HCT116 (cell line): ENCODE results near the gene TBXAS1. TPM values are rescaled to one million over a fixed set of nuclear protein-coding genes. Genes with fewer than 3 reads are reported as not detected.

Experiments
- ATAC-seq: fragments of 200-7000 bp; cut with Tn5 transposase; 2 replicates; pipeline ENCODE4 v1.9.1; 2020; ENCODE audit warnings: mild to moderate bottlenecking, moderate library complexity
- BruUV-seq: library from RNA; stranded (reverse); fragments of 400-500 nt; replicated peaks from 2 replicates; lab custom pipeline; 2021; lab: Mats Ljungman, UMichigan
- CTCF ChIA-PET: fragments of 300-600 bp; sonication (Branson Sonifier 250); formaldehyde crosslinking; loops from one replicate; lab custom pipeline; 2021; ENCODE audit warnings: antibody characterized with exemption; lab: Charles Lee
- POLR2A ChIA-PET: fragments of 300-600, 350-600 bp; sonication (Branson Sonifier 250); formaldehyde crosslinking; loops from one replicate; lab custom pipeline; 2021; ENCODE audit warnings: antibody characterized with exemption; lab: Charles Lee
- RAD21 ChIA-PET, 2 experiments: fragments of 300-600 bp; sonication (Branson Sonifier 250); formaldehyde crosslinking; loops; one replicate each; lab custom pipeline; 2023; ENCODE audit warnings: low total read pairs in 2 of 2; ENCODE audit not compliant: uncharacterized antibody in 2 of 2, unreplicated experiment in 2 of 2, low non-redundant PET in 1 of 2; lab: Charles Lee
- DNase-seq: peaks from one replicate; pipeline ENCODE4 v3.0.0-alpha.2; 2010; ENCODE audit warnings: low read depth, low spot score
- H2AFZ ChIP-seq: fragments of 200-600 bp; shearing (Covaris generic), sonication (generic); 2 replicates; pipeline ENCODE4 v1.6.1; 2017; ENCODE audit warnings: low read depth, mixed run types, mixed read lengths, antibody characterized with exemption, low read length; ENCODE audit not compliant: poor library complexity, severe bottlenecking
- H3K27ac ChIP-seq: 2 replicates; pipeline ENCODE4 v1.5.1; 2012; ENCODE audit warnings: low read depth, low read length
- H3K27me3 ChIP-seq: fragments of 200-600 bp; sonication (generic); 2 replicates; pipeline ENCODE4 v1.6.1; 2016; ENCODE audit warnings: mixed run types, low read length, mixed read lengths; ENCODE audit not compliant: insufficient read depth
- H3K36me3 ChIP-seq, 2 experiments: fragments of 200-500 bp in 1 of 2; fragments of 200-600 bp in 1 of 2; sonication (Bioruptor generic) in 1 of 2; sonication (generic) in 1 of 2; 2 replicates each; pipeline versions ENCODE4 v1.5.1 to v1.6.1; 2014 to 2016; ENCODE audit warnings: low read length in 2 of 2, inconsistent platforms in 1 of 2, mixed read lengths in 1 of 2, mixed run types in 1 of 2; ENCODE audit not compliant: insufficient read depth in 2 of 2, control insufficient read depth in 1 of 2
- H3K4me1 ChIP-seq, 2 experiments: fragments of 200-600 bp in 1 of 2; sonication (generic) in 1 of 2; 2 replicates each; pipeline versions ENCODE4 v1.5.1 to v1.6.1; 2012 to 2017; ENCODE audit warnings: low read length in 2 of 2, inconsistent platforms in 1 of 2, mild to moderate bottlenecking in 1 of 2, mixed read lengths in 1 of 2, mixed run types in 1 of 2, moderate library complexity in 1 of 2; ENCODE audit not compliant: insufficient read depth in 2 of 2, control insufficient read depth in 1 of 2
- H3K4me2 ChIP-seq: fragments of 200-600 bp; sonication (generic); 2 replicates; pipeline ENCODE4 v1.6.1; 2017; ENCODE audit warnings: mixed run types, low read length, mixed read lengths
- H3K4me3 ChIP-seq, 2 experiments: fragments of 200-600 bp in 1 of 2; sonication (generic) in 1 of 2; replicated peaks in 1 of 2; 2 replicates each; pipeline ENCODE4 v1.5.1; 2011 to 2016; ENCODE audit warnings: low read length in 2 of 2, control low read depth in 1 of 2, low read depth in 1 of 2, mild to moderate bottlenecking in 1 of 2, mixed read lengths in 1 of 2, mixed run types in 1 of 2
- H3K79me2 ChIP-seq: fragments of 200-600 bp; sonication (generic); 2 replicates; pipeline ENCODE4 v1.6.1; 2017; ENCODE audit warnings: mild to moderate bottlenecking, mixed run types, low read length, moderate library complexity, mixed read lengths; ENCODE audit not compliant: insufficient read depth
- H3K9ac ChIP-seq: fragments of 200-600 bp; sonication (generic); 2 replicates; pipeline ENCODE4 v1.6.1; 2016; ENCODE audit warnings: low read length, mixed read lengths
- H3K9me2 ChIP-seq: fragments of 200-600 bp; sonication (generic), shearing (Covaris generic); 2 replicates; pipeline ENCODE4 v1.6.1; 2017; ENCODE audit warnings: mixed run types, mild to moderate bottlenecking, moderate library complexity; ENCODE audit not compliant: insufficient read depth
- H3K9me3 ChIP-seq, 2 experiments: fragments of 200-500 bp in 1 of 2; fragments of 200-600 bp in 1 of 2; sonication (Bioruptor generic) in 1 of 2; sonication (generic) in 1 of 2; 2 replicates each; pipeline ENCODE4 v1.6.1; 2014 to 2017; ENCODE audit warnings: low read length in 2 of 2, mixed read lengths in 2 of 2, inconsistent platforms in 1 of 2, low read depth in 1 of 2, mild to moderate bottlenecking in 1 of 2, mixed run types in 1 of 2, moderate library complexity in 1 of 2; ENCODE audit not compliant: control insufficient read depth in 1 of 2, insufficient read depth in 1 of 2
- H4K20me1 ChIP-seq: fragments of 200-600 bp; sonication (generic), shearing (Covaris generic); 2 replicates; pipeline ENCODE4 v1.6.1; 2017; ENCODE audit warnings: mixed run types, mild to moderate bottlenecking, moderate library complexity; ENCODE audit not compliant: insufficient read depth
- CBX3 ChIP-seq: IDR thresholded peaks from 2 replicates; pipeline ENCODE4 v1.6.1; 2012; ENCODE audit warnings: low read depth
- FOSL1 ChIP-seq: IDR thresholded peaks from 2 replicates; pipeline ENCODE4 v1.6.1; 2012; ENCODE audit warnings: low read depth
- REST ChIP-seq: IDR thresholded peaks from 2 replicates; pipeline ENCODE4 v1.6.1; 2012; ENCODE audit warnings: low read depth
- SIN3A ChIP-seq: IDR thresholded peaks from 2 replicates; pipeline ENCODE4 v1.6.1; 2012; ENCODE audit warnings: low read depth
- SRF ChIP-seq: IDR thresholded peaks from 2 replicates; pipeline ENCODE4 v1.6.1; 2012; ENCODE audit warnings: low read depth
- ZBTB33 ChIP-seq: IDR thresholded peaks from 2 replicates; pipeline ENCODE4 v1.6.1; 2011; ENCODE audit warnings: mild to moderate bottlenecking, low read length, moderate library complexity; ENCODE audit not compliant: insufficient replicate concordance; ENCODE audit errors: extremely low read depth
- ZFX ChIP-seq: fragments of 450-650 bp; IDR thresholded peaks from 2 replicates; pipeline ENCODE4 v1.6.1; 2017
- intact Hi-C: fragments of 100-400 bp; cut with micrococcal nuclease; formaldehyde crosslinking; loops from 2 replicates; pipeline ENCODE4 v1.10.0; 2022
- total RNA-seq: library from RNA; stranded (reverse); gene quantifications from one replicate; pipeline ENCODE4 v1.2.1, GENCODE V29; 2021; ENCODE audit not compliant: unreplicated experiment

Gene TBXAS1
- total RNA-seq, 1 experiment from 2014 or later, result 1.4 TPM

- H2AFZ ChIP-seq, result no peak overlapping the region
- H3K9me2 ChIP-seq, result no peaks in the 10 kb centered on the region
- RAD21 ChIA-PET, result no interaction called here
- no peak for DNase-seq
- no peak for TF ChIP-seq SRF
- no peak for TF ChIP-seq ZBTB33
- TF ChIP-seq CBX3, result no peak
- TF ChIP-seq SIN3A, result no peak
- no peaks in the 10 kb centered on the region for H3K9me3 ChIP-seq
- no peak for ATAC-seq
- H4K20me1 ChIP-seq, result no peaks in the 10 kb centered on the region
- no peak overlapping the region for H3K4me3 ChIP-seq
- no peak overlapping the region for H3K27ac ChIP-seq
- H3K4me2 ChIP-seq, result no peak overlapping the region
- intact Hi-C loops, result no loop called here
- no peaks in the 10 kb centered on the region for H3K27me3 ChIP-seq
- H3K79me2 ChIP-seq, result no peaks in the 10 kb centered on the region
- peaks cover 19 to 35% of the 10 kb centered on the region in 2 experiments for H3K4me1 ChIP-seq
- BruUV-seq, result no TSS peak
- H3K36me3 ChIP-seq, result no peaks in the 10 kb centered on the region
- H3K9ac ChIP-seq, result no peak overlapping the region
- POLR2A ChIA-PET, result interaction anchor here (1.2 kb wide), 1 partner anchor 9 kb away, joined by 3 read pairs; no protein-coding TSS in a partner anchor
- CTCF ChIA-PET, result no interaction called here
Measured at GRCh38 chr7:139913845-139914135, 84.7 kb downstream of the TBXAS1 start.

GRCh38 chr7:139914306-139915267 is 85.5 kb downstream of the TBXAS1 start:
- CTCF ChIA-PET, result interaction anchor here (0.6 kb wide), 1 partner anchor 392 kb away, joined by 6 read pairs; no protein-coding TSS in a partner anchor
- no peak overlapping the region for H3K27ac ChIP-seq
- DNase-seq (no peak), ATAC-seq (no peak)
- H3K79me2 ChIP-seq, result no peaks in the 10 kb centered on the region
- H3K4me3 ChIP-seq, result no peak overlapping the region
- POLR2A ChIA-PET, result interaction anchor here (1.2 kb wide), 1 partner anchor 8 kb away, joined by 3 read pairs; no protein-coding TSS in a partner anchor
- H3K9me2 ChIP-seq, result no peaks in the 10 kb centered on the region
- H3K4me2 ChIP-seq, result no peak overlapping the region
- intact Hi-C loops, result loop anchor here (5.0 kb wide), 1 partner anchor 137 kb away; the partner anchor contains the start of gene HIPK2
- H2AFZ ChIP-seq, result no peak overlapping the region
- H3K36me3 ChIP-seq, result no peaks in the 10 kb centered on the region
- no peak overlapping the region for H3K9ac ChIP-seq
- RAD21 ChIA-PET, result no interaction called here
- H3K9me3 ChIP-seq, result no peaks in the 10 kb centered on the region
- no peaks in the 10 kb centered on the region for H4K20me1 ChIP-seq
- H3K4me1 ChIP-seq, result peaks cover 19 to 35% of the 10 kb centered on the region in 2 experiments
- no TSS peak for BruUV-seq
- H3K27me3 ChIP-seq, result no peaks in the 10 kb centered on the region
- TF ChIP-seq ZFX, result no peak
- no peak for TF ChIP-seq REST
- TF ChIP-seq ZBTB33, result no peak
- no peak for TF ChIP-seq FOSL1
- no peak for TF ChIP-seq CBX3
